Right ventricle myocardium inferior (tissue), 1 donor: Measurements from ENCODE around the gene CCDC9. TPM values are rescaled to one million over a fixed set of nuclear protein-coding genes. Genes with fewer than 3 reads are reported as not detected.
A peak's percentile ranks its signal among the peaks of the same experiment; 100 is the strongest.
"Not testable (repeated sequence)": the region's sequence is repeated elsewhere in the genome, so short reads cannot be mapped to it uniquely, and the experiment has no call there.

Experiments used
- ATAC-seq: fragments of 200-7000 bp; cut with Tn5 transposase; one replicate; pipeline ENCODE4 v1.9.1; 2020; ENCODE audit warnings: mild to moderate bottlenecking, moderate library complexity
- DNase-seq: peaks from one replicate; pipeline ENCODE4 v3.0.0; 2021; ENCODE audit errors: missing footprints
- intact Hi-C: fragments of 100-400 bp; cut with DNase I; formaldehyde crosslinking; loops from one replicate; pipeline ENCODE4 v1.11.0; 2022
- total RNA-seq: library from RNA; stranded (reverse); fragmentation: NEBNext Ultra II Directional; extraction: Animal tissue kit (Norgen Biotek cat#: 25700); gene quantifications from one replicate; pipeline ENCODE4 v1.2.1, GENCODE V29; 2021
- donor health status: DM: no; HTN: yes; CAD: no; lungs with severe emphysema.

The CCDC9 gene
- total RNA-seq, 1 donor from 2014 or later, result 21.2 TPM

- intact Hi-C loops, result no loop called here
- DNase-seq (peak; percentile 39), ATAC-seq (no peak)
Observed at GRCh38 chr19:47253970-47254369, 2.4 kb upstream of the CCDC9 start.

DNA sequence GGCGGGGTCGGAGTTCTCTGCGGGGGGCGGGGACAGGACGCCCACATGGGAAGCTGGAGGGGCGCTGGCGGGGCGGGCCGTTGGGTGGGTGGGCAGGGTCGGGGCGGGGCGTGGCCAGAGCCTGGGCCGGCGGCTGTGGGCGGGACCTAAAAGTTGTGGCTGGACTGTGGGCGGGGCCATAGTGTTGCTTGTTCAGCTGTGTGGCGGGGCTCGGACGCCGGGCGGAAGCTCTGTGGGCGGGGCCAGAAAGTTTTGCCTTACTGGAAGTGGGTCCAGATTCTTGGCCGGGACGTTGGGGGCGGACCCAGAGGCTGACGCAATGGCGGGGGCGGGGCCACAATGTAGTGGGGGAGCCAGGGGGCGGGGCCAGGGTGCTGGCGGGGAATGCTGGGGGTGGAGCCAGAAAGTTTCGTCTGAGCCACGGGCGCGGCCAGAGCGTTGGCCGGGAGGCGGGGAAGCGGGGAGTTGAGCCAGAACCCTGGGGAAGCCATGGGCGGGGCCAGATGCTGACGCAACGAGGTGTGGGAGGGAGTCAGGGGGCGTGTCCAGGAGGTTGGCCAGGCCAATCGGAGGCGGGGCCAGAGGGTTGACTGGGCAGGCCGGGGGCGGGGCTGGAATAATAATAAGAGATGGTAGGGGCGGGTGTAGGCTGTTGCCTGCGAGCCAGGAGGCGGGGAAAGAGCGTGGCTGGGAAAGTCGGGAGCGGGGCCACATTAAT, 527 bp downstream of the CCDC9 start:
- intact Hi-C loops, result loop anchor here (1.0 to 2.0 kb wide), 2 partner anchors 17 to 396 kb away; partner anchors contain the start of genes ARHGAP35 and INAFM1
- ATAC-seq, result peak; percentile 87
- peak; percentile 100 for DNase-seq

GRCh38 chr19:47257411-47258169, 1.3 kb downstream of the CCDC9 start:
- intact Hi-C loops, result loop anchor here (1.0 to 2.0 kb wide), 2 partner anchors 17 to 397 kb away; partner anchors contain the start of genes ARHGAP35 and INAFM1
- ATAC-seq, result peak; percentile 49

DNA sequence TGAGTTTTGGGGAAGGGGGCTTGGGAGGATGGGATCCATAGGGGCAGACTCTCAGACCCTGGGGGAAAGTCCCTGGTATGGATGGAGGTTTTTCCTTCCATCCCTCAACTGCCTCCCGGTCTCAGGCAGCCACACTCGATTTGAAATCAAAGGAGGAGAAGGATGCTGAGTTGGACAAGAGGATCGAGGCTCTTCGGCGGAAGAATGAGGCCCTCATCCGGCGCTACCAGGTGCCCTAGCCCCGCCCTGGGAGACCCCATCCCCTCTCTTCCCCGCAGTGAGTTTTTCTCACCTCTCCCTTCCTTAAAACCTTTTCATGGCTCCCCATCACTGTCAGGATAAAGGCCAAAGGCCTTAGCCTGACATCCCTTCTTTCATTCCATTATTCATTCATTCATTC, 2.1 kb downstream of the CCDC9 start:
- ATAC-seq, result no peak
- no peak for DNase-seq
- intact Hi-C loops, result no loop called here

More at GRCh38 chr19:47257411-47258169, 1.3 kb downstream of the CCDC9 start:
- DNase-seq, result no peak

- intact Hi-C loops, result no loop called here
- ATAC-seq, result no peak
- DNase-seq, result no peak
Observed at GRCh38 chr19:47258895-47259555, 2.7 kb downstream of the CCDC9 start.

GRCh38 chr19:47260476-47260875, 4.2 kb downstream of the CCDC9 start:
- DNase-seq (no peak), ATAC-seq (no peak)
- intact Hi-C loops, result no loop called here

DNA sequence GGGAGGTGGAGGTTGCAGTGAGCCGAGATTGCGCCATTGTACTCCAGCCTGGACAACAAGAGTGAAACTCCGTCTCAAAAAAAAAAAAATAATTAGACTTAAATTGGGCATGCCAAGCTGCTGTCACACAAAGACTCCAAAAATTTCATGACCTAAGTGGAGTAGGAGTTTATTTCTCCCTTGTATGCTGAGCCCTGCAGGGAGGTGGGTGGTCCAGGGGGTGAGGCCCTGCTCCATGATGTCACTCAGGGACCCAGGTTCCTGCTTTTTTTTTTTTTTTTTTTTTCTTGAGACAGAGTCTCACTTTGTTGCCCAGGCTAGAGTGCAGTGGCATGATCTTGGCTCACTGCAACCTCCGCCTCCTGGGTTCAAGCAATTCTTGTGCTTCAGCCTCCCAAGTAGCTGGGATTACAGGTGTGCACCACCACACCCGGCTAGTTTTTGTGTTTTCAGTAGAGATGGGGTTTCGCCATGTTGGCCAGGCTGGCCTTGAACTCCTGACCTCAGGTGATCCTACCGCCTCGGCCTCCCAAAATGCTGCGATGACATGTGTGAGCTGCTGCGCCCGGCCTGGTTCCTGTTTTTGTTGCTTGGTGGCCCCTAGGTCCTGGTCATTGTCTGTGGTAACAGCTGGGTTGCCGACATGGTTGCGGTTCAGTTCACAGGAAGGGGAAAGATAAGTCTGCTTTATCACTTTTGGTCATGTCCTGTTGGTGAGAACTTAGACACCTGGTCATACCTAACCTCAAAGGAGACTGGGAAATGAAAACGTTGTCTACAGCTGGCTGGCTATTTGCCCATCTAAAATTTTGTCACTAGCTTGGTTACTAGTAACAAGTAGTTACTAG, 5.8 kb downstream of the CCDC9 start:
- ATAC-seq, DNase-seq, intact Hi-C loops: not testable (repeated sequence)

DNA sequence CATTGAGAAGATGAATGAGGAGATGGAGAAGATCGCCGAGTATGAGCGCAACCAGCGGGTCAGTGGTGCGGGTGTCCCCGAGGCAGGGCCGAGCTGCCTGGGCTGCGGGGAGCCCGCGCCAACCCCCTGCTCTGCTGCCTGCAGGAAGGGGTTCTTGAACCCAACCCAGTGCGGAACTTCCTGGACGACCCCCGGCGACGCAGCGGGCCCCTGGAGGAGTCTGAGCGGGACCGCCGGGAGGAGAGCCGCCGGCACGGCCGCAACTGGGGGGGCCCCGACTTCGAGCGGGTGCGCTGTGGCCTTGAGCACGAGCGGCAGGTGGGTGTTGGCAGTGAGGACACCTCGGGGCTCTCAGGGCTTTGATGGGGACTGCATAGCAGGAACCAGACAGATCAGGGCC, 8.3 kb downstream of the CCDC9 start:
- DNase-seq (no peak), ATAC-seq (no peak)
- intact Hi-C loops, result no loop called here

- intact Hi-C loops, result no loop called here
- no peak for DNase-seq
- ATAC-seq, result no peak
Observed at GRCh38 chr19:47266401-47266941, 10.1 kb downstream of the CCDC9 start.

DNA sequence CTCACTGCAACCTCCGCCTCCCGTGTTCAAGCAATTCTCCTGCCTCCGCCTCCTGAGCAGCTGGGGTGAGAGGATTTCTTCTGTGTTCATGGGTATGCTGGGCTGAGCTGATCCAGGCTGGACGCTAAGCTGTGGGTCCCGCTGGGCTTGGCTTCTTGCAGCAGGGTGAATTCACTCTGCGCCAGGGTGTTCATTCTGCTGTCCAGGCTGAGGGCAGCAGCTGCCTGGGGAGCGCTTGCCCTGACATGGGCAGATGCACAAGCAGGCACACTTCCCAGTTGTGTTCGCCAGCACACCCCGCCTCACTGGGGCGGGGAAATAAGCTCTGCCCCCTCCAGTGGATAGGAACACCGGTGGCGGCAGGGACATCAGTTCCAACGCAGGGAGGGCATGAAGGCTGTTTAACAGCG, 11.0 kb downstream of the CCDC9 start:
- DNase-seq (no peak), ATAC-seq (no peak)
- intact Hi-C loops, result no loop called here

- no peak for ATAC-seq
- intact Hi-C loops, result no loop called here
- no peak for DNase-seq
Observed at GRCh38 chr19:47268028-47268427, 11.7 kb downstream of the CCDC9 start.

DNA sequence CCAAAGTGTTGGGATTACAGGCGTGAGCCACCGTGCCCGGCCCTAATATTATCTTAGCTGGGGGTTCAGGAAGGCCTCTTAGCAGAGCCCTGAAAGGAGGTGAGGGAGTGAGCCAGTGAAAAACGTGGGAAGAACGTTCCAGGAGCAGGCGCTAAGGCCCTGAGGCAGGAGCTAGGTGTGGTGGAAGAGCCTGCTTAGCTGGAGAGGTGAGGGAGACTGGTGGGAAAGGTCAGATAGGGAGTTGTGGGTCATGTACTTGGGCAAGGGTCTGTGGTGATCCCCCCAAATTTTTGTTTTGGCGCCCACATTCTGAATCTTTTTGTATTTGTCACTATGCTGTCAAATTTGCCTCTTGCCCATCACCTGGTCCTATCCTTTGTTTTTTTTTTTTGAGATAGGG, 13.3 kb downstream of the CCDC9 start:
- no peak for ATAC-seq

DNA sequence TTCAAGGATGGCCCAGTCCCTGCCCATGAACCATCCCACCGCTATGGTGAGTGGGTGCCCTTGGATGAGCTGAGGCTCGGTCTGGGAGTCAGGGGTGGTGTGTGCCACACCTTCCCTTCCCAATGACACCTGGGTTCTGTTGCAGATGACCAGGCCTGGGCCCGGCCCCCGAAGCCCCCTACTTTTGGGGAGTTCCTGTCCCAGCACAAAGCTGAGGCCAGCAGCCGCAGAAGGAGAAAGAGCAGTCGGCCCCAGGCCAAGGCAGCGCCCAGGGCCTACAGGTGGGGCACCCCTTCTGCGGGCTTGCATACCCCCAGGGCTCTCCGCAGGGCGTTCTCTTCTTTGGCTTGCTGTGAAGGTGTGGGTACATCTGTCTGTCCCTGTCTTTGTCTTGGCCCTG, 14.1 kb downstream of the CCDC9 start:
- intact Hi-C loops, result loop anchor here (10.0 kb wide), 1 partner anchor 434 kb away; no protein-coding TSS in a partner anchor
- no peak for ATAC-seq
- DNase-seq, result no peak

More for the DNA sequence above, 13.3 kb downstream of the CCDC9 start:
- intact Hi-C loops, result no loop called here
- DNase-seq, result no peak

- DNase-seq, result no peak
- intact Hi-C loops, result loop anchor here (10.0 kb wide), 1 partner anchor 433 kb away; no protein-coding TSS in a partner anchor
- no peak for ATAC-seq
Observed at GRCh38 chr19:47271949-47272348, 15.6 kb downstream of the CCDC9 start.

DNA sequence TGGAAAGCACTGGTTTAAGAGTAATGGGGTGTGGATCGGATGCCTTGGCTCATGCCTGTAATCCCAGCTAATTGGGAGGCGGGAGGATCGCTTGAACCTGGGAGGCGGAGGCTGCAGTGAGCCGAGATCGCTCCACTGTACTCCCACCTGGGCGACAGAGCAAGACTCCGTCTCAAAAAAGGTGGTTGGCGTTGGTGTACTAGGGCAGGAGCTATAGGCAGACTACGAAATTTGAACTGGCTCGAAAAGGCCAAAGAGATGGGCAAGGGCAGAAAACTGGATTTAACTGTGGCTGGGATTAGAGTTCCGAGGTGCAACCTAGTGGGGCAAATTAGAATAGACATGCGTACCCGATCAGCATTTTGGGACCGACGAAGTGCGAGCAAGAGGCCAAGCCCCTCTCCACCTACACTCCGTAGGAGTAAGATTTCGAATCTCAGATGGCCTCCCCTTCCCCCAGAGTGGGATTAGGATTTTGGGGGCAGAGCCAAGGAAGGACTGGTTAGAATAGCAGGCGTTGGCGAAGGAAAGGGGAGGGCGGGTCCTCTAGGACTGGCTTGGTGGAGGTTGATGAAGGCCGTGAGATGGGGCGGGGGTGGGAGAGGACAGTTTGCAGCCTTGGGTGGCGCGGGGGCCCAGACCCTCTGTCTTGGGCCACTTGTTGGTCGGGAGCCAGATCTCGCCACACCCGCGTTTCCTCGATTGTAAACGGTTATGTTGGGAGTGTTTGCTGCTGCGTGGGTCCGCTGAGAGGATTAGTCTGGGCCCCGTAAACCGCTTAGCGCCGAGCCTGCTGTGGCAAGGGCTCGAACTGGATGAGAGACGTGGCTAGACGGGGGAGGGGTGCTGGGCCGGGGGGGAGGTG, 16.4 kb downstream of the CCDC9 start:
- intact Hi-C loops, result loop anchor here (10.0 kb wide), 1 partner anchor 432 kb away; no protein-coding TSS in a partner anchor
- ATAC-seq, result peak; percentile 0

DNA sequence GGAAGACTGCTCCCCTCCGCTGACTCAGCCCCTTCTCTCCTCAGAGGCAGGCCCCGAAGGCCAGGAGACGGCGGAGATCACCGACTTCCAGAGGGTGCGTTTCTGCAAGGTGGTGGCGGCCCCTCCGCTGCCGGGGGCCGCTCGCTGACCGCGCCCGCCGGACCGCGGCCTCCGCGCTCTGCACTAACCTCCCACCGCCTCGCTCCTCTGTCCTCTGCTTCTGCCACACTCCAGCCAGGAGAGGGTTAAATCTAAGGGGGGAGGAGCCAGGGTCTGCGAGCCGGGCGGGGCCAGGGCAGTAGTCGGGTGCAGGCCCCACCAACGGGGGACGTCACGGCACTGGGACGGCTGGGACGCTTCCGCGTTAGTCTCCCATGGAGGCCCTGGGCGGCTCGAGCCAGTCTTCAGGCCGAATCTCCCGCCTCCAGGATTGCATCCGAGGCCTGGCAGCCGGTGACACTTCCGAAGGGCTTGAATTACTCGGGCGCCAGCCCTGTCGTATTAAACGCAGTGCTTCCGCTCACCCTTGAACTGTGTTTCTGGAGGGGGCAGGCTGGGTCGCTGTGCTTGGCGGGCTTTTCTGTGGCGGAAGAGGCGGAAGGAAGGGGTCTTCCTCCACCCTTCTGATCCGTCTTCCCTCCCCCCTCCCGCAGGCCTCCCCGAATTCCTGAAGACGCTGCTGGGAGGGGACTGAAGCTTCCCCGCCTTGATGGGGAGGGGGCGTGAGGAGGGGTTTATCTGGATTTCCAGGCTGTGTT, 17.2 kb downstream of the CCDC9 start:
- intact Hi-C loops, result loop anchor here (1.0 to 10.0 kb wide), 2 partner anchors 16 to 431 kb away; no protein-coding TSS in a partner anchor

More for the DNA sequence above, 16.4 kb downstream of the CCDC9 start:
- DNase-seq, result peak; percentile 75

More for the DNA sequence above, 17.2 kb downstream of the CCDC9 start:
- ATAC-seq, result peak; percentile 82
- peak; percentile 95 for DNase-seq
